DND-41 (cell line): ENCODE results near the gene ITPR2.

Experiments used
- CTCF ChIP-seq: IDR thresholded peaks from 2 replicates; pipeline ENCODE4 v1.5.1; 2012; ENCODE audit warnings: borderline replicate concordance, low read length, moderate library complexity, mild to moderate bottlenecking; ENCODE audit not compliant: poor library complexity, severe bottlenecking; ENCODE audit errors: extremely low read depth
- EZH2 ChIP-seq: IDR thresholded peaks from 3 replicates; pipeline ENCODE4 v1.6.1; 2012; ENCODE audit warnings: borderline replicate concordance, low read depth, mild to moderate bottlenecking, moderate library complexity, low read length, inconsistent platforms; ENCODE audit not compliant: severe bottlenecking

- TF ChIP-seq EZH2 (no peak), CTCF (no peak)
Observed at GRCh38 chr12:26697217-26697616, 135.8 kb downstream of the ITPR2 start.
